ENCODE data around the gene AFF2.

- TF ChIP-seq YY1 (IDR thresholded peaks at IDR 0.05; ENCODE audit: insufficient read depth, insufficient read length) (no peak), ZNF274 (IDR thresholded peaks at IDR 0.05; ENCODE audit: low read depth, low read length) (no peak)
Observed at GRCh38 chrX:148536961-148537360, 36.5 kb downstream of the AFF2 start.

All from NT2/D1 (cell line).